ENCODE measurements around the gene GAS7.

Gene GAS7

GRCh38 chr17:10170233-10170632, 28.2 kb downstream of the GAS7 start:
- DNase-seq: no peak

GRCh38 chr17:10169290-10169689, 29.1 kb downstream of the GAS7 start:
- DNase-seq: no peak

- DNase-seq: no peak
These were observed 32.0 kb downstream of the GAS7 start for GRCh38 chr17:10166176-10166935.

- no peak for DNase-seq
These were observed 36.3 kb downstream of the GAS7 start for GRCh38 chr17:10162096-10162495.

- DNase-seq: no peak
These were observed 37.0 kb downstream of the GAS7 start for GRCh38 chr17:10161386-10161785.

GRCh38 chr17:10156948-10157607, 41.3 kb downstream of the GAS7 start:
- DNase-seq: no peak

- DNase-seq: no peak
These were observed 41.8 kb downstream of the GAS7 start for GRCh38 chr17:10156599-10156947.

GRCh38 chr17:10156077-10156435, 42.4 kb downstream of the GAS7 start:
- DNase-seq: no peak

- no peak for DNase-seq
These were observed 42.9 kb downstream of the GAS7 start for GRCh38 chr17:10155371-10156076.

- no peak for DNase-seq
These were observed 46.5 kb downstream of the GAS7 start for GRCh38 chr17:10151667-10152496.

GRCh38 chr17:10149573-10150399, 48.6 kb downstream of the GAS7 start:
- no peak for DNase-seq

- no peak for DNase-seq
These were observed 50.5 kb downstream of the GAS7 start for GRCh38 chr17:10147761-10148415.

- no peak for DNase-seq
These were observed 51.4 kb downstream of the GAS7 start for GRCh38 chr17:10147040-10147439.

GRCh38 chr17:10144982-10145381, 53.4 kb downstream of the GAS7 start:
- no peak for DNase-seq

- DNase-seq: no peak
These were observed 54.0 kb downstream of the GAS7 start for GRCh38 chr17:10144456-10144855.

- no peak for DNase-seq
These were observed 57.0 kb downstream of the GAS7 start for GRCh38 chr17:10141436-10141835.

- no peak for DNase-seq
These were observed 58.8 kb downstream of the GAS7 start for GRCh38 chr17:10139577-10139976.

- DNase-seq: no peak
These were observed 62.0 kb downstream of the GAS7 start for GRCh38 chr17:10136258-10136981.

GRCh38 chr17:10135539-10136257, 62.7 kb downstream of the GAS7 start:
- no peak for DNase-seq

GRCh38 chr17:10130677-10131076, 67.7 kb downstream of the GAS7 start:
- DNase-seq: no peak
